GM21367 (cell line): ENCODE data around the gene RNF135.
"Not testable (repeated sequence)": the region's sequence is repeated elsewhere in the genome, so short reads cannot be mapped to it uniquely, and the experiment has no call there.

Source experiments
- ATAC-seq: cut with Tn5 transposase; IDR thresholded peaks from one replicate; pipeline ENCODE4 v1.9.1; 2021; ENCODE audit not compliant: unreplicated experiment

The RNF135 gene

DNA sequence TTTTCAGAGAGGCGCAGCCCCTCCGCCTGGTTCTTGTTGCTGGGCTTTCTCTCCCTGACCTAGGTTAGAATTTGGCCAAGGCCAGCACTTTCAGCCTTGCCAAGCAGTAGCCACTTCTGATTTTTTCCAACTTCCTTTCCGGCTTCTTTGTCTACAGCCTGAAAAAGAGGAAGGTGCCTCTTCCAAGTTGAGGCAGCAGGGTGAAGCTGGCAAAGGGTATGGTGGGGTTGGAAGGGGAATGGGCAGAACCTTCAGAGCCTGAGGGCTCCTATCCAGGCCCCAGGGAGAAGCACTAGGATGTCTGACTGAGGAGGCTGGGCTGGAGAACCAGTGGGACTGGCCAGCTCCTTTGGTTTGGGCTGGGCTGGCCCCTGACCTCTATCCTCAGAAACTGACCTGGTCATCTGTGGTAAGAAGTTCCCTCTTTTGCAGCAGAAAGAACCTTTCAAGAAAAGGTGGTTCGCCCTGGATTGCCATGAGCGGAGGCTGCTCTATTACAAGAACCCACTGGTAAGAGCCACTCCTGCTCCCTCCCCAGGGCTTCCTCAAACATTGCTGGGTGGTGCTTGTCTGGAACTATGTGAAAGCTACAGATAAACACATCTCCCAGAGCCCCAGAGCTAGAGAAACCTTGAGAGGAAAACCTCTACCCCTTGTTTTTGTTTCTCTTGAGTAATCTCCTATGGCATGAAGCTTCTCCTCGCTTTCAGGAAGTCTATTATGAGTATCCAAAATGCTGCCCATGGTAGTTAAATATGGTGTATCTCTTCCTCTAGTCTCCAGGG, 16.6 kb upstream of the RNF135 start:
- ATAC-seq = no peak

DNA sequence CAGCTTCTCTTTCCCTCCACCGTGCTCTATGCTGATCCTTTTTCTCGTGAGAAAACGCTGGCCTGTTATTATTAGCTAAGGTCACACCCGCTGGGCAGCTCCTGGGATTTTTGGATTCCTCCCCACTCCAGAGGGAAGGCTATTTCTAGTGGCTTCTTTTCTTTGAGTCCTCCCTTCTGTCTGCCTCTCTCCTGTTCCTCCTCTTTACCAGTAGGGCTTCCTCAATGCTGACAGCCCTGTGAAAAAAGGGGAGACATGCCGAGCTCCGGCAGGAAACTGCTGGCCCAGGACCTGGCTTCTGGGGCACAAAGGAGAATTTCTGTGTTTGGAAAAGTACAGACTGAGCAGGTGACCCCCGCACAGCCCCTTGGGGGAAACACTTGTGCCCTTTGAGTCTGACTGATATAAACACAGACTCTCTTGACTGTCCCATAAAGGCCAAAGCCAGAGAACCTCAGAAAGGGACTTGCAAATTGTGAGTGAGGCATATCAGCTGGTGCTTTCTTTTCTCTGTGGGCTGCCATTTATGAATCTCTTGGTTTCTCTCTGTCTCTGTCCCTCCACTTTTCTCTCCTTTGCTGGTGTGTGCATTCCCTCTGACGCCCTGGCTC, 14.0 kb upstream of the RNF135 start:
- no peak for ATAC-seq

DNA sequence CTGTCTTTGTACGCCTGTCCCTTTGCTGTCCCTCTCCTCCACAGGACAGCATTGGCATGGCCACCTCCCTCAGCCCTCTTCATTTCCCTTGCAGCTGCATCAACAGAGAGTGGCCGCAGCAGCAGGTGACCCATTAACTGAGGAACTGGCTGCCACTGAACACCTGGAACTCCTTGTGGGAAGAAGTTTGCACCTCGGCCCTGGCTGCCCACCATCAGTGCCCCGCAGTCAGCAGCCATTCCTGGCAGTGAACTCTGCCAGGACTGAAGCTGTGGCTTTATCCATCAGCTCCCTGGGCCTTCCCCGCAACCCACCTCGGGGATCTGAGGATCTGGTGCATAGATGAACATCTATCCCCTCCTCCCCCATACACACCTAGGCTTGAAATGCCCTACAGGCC, 13.1 kb upstream of the RNF135 start:
- ATAC-seq = no peak

DNA sequence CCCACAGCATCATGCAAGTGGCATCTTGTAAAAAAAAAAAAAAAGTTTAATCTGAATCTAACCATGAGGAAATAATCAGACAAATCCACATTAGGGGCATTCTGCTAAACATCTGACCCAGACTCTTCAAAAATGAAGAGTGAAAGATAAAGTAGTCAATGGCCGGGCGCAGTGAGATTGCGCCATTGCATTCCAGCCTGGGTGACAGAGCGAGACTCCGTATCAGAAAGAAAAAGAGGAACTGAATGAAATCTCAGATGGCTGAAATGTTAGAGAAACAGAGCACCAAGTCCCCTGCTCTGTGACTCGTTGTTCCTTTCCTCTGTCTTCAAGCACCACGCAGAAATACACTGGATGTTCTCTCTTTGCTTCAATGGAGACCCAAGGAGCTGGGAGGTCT, 12.7 kb upstream of the RNF135 start:
- no peak for ATAC-seq

DNA sequence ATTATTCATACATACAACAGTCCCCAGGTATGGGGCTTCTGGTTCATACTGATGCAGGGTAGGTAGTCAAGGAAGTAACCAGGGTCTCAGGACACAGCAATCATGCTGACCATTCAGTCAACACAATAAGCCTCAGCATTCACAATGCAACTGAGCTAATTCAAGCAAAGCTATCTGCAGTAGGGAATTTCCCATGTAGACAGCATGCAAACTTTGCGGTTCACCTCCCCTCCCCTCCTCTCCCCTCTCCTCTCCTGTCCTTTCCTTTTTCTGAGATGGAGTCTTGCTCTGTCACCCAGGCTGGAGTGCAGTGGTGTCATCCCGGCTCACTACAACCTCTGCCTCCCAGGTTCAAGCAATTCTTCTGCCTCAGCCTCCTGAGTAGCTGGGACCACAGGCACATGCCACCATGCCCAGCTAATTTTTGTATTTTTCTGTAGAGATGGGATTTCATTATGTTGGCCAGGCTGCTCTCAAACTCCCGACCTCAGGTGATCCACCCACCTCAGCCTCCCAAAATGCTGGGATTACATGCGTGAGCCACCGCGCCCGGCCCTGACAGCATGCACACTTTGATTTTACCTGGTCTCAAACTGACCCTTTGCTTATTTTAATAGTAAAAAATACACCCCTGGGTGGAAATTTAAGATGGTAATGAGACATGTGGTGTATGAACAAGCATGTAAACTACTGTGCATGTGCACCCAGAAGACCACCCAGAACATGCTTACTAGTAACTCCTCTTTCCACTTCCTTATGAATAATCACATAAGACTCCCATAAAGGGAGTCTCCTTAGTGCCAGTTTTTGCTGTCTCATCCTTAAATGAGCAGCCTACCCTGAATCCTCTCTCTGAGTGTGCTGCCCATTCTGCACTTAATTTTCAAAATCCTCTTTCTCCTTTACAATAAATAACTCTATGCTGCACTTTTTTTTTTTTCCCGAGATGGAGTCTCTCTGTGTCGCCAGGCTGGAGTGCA, 9.3 kb upstream of the RNF135 start:
- peak; percentile 48 for ATAC-seq

DNA sequence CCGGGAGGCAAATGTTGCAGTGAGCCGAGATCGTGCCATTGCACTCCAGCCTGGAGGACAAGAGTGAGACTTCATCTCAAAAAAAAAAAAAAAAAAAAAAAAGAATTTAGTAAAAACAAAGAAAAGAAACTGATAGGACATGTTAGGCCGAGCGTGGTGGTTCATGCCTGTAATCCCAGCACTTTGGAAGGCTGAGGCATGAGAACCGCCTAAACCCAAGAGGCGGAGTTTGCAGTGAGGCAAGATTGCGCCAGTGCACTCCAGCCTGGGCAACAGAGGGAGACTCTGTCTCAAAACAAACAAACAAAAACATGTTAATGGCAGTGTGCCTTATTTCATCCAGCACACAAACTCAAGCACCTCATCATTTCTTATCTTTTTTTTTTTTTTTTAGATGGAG, 6.5 kb upstream of the RNF135 start:
- ATAC-seq = not testable (repeated sequence)

DNA sequence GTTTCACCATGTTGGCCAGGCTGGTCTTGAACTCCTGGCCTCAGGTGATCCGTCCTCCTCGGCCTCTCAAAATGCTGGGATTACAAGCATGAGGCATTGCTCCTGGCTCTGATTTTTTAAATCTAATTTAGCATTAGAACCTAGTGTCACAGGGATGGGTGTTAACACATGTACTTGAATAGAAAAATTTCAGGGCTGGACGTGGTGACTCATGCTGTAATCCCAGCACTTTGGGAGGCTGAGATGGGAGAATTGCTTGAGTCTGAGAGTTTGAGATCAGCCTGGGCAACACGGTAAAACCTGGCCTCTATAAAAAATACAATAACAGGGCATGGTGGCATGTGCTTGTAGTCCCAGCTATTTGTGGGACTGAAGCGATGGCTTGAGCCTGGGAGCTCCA, 6.0 kb upstream of the RNF135 start:
- no peak for ATAC-seq

DNA sequence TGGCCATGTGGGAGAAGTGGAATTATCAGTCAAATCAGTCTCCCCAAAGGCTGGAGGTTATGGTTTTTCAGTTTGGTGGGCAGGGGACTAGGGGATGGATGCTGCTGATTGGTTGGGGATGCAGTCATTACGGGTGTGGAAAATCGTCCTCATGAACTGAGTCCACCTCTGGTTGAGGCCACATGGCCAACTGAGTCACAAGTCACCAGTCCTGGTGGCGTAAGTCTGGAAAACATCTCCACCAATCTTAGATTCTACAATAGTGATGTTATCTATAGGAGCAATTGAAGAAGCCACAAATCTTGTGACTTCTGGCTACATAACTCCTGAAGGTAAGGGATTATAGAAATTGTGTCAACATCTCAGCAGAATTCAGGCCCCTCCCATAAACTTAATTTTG, 5.2 kb upstream of the RNF135 start:
- ATAC-seq = no peak

DNA sequence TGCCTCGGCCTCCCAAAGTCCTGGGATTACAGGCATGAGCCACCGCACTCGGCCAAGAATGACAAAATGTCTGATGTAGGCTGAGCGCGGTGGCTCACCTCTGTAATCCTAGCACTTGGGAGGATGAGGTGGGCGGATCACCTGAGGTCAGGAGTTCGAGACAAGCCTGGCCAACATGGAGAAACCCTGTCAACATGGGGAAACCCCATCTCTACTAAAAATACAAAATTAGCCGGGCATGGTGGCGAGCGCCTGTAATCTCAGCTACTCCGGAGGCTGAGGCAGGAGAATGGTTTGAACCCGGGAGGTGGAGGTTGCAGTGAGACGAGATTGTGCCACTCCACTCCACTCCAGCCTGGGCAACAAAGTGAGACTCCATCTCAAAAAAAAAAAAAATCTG, 2.9 kb upstream of the RNF135 start:
- ATAC-seq = not testable (repeated sequence)

DNA sequence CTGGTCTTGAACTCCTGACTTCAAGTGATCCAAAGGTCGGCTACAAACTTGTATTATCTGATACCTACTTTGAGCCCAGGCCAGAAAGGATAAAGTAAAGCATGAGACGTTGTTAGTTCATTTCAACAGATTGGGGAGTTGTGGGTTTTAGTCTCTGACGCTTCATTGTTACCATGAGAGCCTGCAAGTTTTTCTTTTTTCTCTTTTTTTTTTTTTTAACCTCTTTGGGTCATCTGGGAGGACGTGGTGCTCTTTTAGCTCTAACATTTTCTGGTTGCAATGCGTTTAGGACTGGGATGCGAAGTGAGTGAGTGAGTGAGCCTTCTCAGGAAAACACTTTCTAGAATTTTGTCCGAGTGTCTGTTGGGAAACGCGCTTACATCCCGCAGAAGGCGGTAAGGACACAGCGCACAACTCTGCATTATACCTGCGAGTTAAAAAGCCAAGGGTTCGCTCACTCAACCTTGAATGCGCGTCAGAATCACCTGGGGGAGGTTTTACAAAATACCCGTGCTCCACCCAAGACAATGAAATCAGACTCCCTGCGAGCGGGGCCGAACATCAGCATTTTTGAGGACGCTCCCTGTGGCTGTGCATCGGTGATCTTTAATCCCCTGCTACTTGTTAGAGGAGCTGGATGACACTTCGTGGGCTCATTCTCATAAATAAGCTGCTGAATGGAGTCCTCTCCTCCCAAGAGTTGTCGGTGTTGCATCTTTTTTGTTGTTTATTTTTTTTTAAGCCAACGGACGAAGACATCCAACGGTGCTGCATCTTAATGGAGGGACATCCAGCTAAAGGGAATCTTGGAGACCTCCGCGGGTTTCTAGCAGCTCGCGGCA, 629 bp upstream of the RNF135 start:
- ATAC-seq = no peak

DNA sequence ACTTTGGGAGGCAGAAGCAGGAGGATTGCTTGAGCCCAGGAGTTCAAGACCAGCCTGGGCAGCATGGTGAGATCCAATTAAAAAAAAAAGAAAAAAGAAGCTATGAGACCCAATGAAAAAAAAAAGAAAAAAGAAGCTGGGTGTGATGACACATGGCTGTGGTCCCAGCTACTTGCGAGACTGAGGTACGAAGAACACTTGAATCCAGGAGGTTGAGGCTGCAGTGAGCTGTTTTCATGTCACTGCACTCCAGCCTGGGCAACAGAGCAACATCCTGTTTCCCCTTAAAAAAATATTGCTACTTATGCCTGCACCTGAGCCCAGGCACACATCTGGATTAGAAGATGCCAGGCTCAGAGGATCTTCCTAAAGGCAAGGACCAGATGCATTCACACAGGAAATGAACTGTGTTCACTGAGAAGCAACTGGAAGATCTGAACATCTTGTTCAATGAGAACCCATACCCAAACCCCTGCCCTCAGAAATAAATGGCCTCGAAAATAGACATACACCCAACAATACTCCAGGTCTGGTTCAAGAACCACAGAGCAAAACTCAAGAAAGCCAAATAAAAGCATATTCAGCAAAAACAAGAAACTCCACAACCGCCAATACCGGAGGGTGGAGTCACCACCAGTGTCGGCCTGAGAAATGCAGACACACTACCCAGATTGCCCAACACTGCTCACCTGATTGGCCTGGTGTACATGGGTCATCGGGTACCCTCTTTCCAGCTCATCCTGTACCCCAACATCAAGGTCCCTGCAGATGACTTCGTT, 4.4 kb downstream of the RNF135 start:
- no peak for ATAC-seq

DNA sequence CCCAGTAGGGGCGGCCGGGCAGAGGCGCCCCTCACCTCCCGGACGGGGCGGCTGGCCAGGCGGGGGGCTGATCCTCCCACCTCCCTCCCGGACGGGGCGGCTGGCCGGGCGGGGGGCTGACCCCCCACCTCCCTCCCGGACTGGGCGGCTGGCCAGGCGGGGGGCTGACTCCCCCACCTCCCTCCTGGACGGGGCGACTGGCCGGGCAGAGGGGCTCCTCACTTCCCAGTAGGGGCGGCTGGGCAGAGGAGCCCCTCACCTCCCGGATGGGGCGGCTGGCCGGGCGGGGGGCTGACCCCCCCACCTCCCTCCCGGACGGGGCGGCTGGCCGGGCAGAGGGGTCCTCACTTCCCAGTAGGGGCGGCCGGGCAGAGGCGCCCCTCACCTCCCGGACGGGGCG, 9.1 kb downstream of the RNF135 start:
- ATAC-seq = not testable (repeated sequence)

DNA sequence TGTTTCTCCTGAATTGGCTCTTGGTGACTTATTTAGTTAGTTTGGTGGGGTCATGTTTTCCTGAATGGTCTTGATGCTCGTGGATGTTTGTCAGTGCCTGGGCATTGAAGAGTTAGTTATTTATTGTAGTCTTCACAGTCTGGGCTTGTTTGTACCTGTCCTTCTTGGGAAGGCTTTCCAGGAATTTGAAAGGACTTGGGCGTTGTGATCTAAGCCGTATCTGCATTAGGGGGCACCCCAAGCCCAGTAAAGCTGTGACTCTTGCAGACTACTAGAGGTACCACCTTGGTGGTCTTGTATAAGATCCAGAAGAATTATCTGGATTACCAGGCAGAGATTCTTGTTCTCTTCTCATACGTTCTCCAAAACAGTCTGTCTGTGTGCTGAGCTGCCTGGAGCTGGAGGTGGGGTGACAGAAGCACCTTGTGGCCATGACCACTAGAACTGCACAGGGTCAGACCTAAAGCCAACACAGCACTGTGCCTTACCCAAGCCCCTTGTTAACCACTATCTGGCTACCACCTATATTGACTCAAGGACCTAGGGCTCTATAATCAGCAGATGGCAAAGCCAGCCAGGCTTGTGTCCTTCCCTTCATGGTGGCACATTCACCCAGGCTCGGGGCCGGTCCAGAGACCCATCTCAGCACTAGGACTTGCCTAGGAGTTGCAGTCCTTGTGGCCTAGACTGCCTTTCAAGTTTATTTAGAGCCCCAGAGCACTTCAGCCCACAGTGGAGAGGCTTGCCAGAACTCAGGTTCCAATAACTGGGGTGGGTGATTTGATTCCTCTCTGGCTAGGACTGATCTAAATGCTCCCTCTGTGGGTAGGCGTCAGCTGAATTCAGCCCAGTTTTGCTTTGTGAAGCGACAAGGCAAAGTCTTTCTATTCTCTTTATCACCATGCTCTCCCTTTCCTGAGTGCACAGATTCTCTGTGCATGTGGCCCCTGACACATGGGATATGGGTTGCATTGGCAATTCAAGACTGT, 11.0 kb downstream of the RNF135 start:
- no peak for ATAC-seq

DNA sequence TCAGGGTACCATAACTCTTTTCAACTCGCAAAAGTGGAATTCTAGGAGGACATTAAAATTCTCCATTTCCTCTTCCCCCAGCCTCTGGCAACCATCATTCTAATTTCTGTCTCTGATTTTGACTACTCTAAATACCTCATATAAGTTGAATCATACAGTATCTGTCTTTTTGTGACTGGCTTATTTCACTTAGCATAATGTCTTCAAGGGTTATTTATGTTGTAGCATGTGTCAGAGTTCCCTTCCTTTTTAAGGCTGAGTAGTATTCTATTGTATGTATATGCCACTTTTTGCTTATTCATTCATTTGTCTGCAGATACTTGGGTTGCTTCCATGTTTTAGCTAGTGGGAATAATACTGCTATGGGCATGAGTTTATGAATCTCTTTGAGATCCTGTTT, 12.0 kb downstream of the RNF135 start:
- ATAC-seq = no peak

DNA sequence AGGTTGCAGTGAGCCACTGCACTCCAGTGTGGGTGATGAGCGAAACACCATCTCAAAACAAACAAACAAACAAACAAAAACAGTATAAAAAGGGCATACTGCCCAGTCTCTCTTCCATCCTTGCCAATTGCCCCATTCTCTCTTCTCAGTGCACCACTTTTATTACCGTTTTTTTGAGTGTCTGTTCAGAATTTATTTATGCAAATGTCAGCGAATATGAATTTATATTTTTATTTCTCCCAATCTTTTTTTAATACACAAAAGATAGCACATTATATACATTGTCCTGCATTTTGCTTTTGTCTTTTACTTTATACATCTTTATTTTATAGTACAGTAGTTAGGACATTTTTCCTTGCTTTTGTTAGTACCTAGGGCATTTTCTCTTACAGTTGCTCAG, 19.6 kb downstream of the RNF135 start:
- ATAC-seq = no peak

DNA sequence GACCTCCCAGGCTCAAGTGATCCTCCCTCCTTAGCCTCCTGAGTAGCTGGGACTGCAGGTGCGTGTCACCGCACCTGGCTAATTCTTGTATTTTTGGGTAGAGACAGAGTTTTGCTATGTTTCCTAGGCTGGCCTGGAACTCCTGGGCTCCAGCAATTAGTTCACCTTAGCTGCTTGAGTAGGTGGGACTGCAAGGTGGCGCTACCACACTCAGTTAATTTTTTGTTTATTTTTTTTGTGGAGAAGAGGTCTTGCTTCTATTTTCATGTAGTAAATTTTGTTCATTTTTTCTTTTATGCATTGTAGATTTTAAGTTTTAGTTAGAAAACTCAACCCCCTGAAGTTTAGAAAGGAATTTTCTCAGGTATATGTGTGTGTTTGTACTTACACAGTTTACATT, 21.7 kb downstream of the RNF135 start:
- ATAC-seq = no peak

DNA sequence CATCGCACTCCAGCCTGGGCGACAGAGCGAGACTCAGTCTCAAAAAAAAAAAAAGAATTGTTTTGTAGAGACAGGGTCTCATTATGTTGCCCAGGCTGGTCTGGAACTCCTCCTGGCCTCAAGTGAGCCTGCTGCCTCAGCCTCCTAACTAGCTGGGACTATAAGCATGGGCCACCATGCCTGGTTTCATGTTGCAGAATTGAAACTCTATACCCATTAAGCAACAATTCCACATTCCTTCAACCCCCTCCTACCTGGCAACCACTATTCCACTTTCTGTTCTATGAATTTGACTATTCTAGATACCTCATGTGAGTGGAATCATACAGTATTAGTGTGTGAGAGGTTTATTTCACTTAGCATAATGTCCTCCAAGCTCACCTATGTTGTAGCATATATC, 24.5 kb downstream of the RNF135 start:
- ATAC-seq = no peak

DNA sequence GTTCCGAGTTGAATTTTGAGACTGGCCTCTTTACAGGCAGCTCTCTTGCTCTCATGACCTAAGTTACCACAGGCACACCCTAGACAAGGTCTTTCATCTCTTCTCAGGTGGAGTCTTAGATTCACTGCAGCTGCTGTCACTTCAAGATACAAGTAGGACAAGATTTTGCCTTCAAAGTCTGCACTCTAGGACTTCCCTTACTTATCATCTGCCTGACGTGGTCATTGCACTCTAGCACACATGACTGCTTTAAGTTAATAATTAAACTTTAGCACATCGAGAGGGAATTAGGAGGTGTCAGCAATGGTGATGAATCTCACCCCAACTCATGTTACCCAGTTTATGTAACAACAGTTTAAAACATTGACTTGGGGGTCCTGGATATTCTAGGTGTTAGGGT, 25.6 kb downstream of the RNF135 start:
- no peak for ATAC-seq

DNA sequence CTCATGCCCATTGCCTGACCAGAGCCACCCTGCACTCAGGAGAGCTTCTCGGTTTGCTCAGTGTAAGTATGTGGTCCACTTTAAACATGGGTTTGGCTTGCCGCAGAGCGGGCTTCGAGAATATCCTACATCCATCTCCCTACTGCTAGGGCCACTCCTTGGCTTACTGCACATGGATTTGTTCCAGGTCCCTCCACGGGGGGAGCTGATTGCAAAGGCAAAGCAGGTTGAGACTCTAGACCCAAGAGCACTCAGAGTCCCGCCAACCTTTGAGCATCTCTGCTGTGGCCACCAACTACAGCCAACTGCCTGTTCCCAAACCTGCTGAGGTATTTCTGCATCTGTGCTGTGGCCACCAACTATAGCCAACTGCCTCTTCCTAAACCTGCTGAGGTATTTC, 26.4 kb downstream of the RNF135 start:
- no peak for ATAC-seq
